ENCODE measurements around the gene GLYR1. TPM values are rescaled to one million over a fixed set of nuclear protein-coding genes. Genes with fewer than 3 reads are reported as not detected.

The GLYR1 gene
- polyA plus RNA-seq, 4 donors: 123 to 150 (median 139) TPM

- DNase-seq (ENCODE audit: low read depth in 4 of 4, low spot score in 3 of 4): no peak
Observed at GRCh38 chr16:4855371-4855770, 8.3 kb upstream of the GLYR1 start.

- DNase-seq (ENCODE audit: low read depth in 4 of 4, low spot score in 3 of 4): no peak
Observed at GRCh38 chr16:4852221-4852872, 5.3 kb upstream of the GLYR1 start.

GRCh38 chr16:4850211-4850610 is 3.1 kb upstream of the GLYR1 start:
- DNase-seq (ENCODE audit: low read depth in 4 of 4, low spot score in 3 of 4): no peak

GRCh38 chr16:4847774-4848587 is 893 bp upstream of the GLYR1 start:
- peak in 1 of 4 donors; percentile 1 for DNase-seq (ENCODE audit: low read depth in 4 of 4, low spot score in 3 of 4)

GRCh38 chr16:4846503-4846900 is 586 bp downstream of the GLYR1 start:
- peak in 2 of 4 donors; percentile 25 to 35 for DNase-seq (ENCODE audit: low read depth in 4 of 4, low spot score in 3 of 4)

- no peak for DNase-seq (ENCODE audit: low read depth in 4 of 4, low spot score in 3 of 4)
Observed at GRCh38 chr16:4840984-4841383, 6.1 kb downstream of the GLYR1 start.

GRCh38 chr16:4839942-4840341 is 7.1 kb downstream of the GLYR1 start:
- DNase-seq (ENCODE audit: low read depth in 4 of 4, low spot score in 3 of 4): no peak

- DNase-seq (ENCODE audit: low read depth in 4 of 4, low spot score in 3 of 4): no peak
Observed at GRCh38 chr16:4837733-4838501, 9.2 kb downstream of the GLYR1 start.

- no peak for DNase-seq (ENCODE audit: low read depth in 4 of 4, low spot score in 3 of 4)
Observed at GRCh38 chr16:4836727-4837126, 10.4 kb downstream of the GLYR1 start.

- DNase-seq (ENCODE audit: low read depth in 4 of 4, low spot score in 3 of 4): no peak
Observed at GRCh38 chr16:4833584-4833983, 13.5 kb downstream of the GLYR1 start.

- DNase-seq (ENCODE audit: low read depth in 4 of 4, low spot score in 3 of 4): no peak
Observed at GRCh38 chr16:4832698-4833343, 14.3 kb downstream of the GLYR1 start.

- DNase-seq (ENCODE audit: low read depth in 4 of 4, low spot score in 3 of 4): no peak
Observed at GRCh38 chr16:4831616-4832015, 15.5 kb downstream of the GLYR1 start.

GRCh38 chr16:4830408-4830807 is 16.7 kb downstream of the GLYR1 start:
- no peak for DNase-seq (ENCODE audit: low read depth in 4 of 4, low spot score in 3 of 4)

GRCh38 chr16:4828567-4829321 is 18.3 kb downstream of the GLYR1 start:
- DNase-seq (ENCODE audit: low read depth in 4 of 4, low spot score in 3 of 4): no peak

- DNase-seq (ENCODE audit: low read depth in 4 of 4, low spot score in 3 of 4): no peak
Observed at GRCh38 chr16:4826980-4827379, 20.1 kb downstream of the GLYR1 start.

GRCh38 chr16:4826526-4826925 is 20.6 kb downstream of the GLYR1 start:
- DNase-seq (ENCODE audit: low read depth in 4 of 4, low spot score in 3 of 4): no peak

GRCh38 chr16:4825196-4825595 is 21.9 kb downstream of the GLYR1 start:
- DNase-seq (ENCODE audit: low read depth in 4 of 4, low spot score in 3 of 4): no peak

GRCh38 chr16:4820652-4821051 is 26.4 kb downstream of the GLYR1 start:
- no peak for DNase-seq (ENCODE audit: low read depth in 4 of 4, low spot score in 3 of 4)

- no peak for DNase-seq (ENCODE audit: low read depth in 4 of 4, low spot score in 3 of 4)
Observed at GRCh38 chr16:4814542-4815173, 32.4 kb downstream of the GLYR1 start.

- DNase-seq (ENCODE audit: low read depth in 4 of 4, low spot score in 3 of 4): no peak
Observed at GRCh38 chr16:4814046-4814445, 33.0 kb downstream of the GLYR1 start.

All from right renal pelvis (tissue), 4 donors.